ENCODE measurements around the gene C3.

Gene C3

GRCh38 chr19:6686628-6686975, 33.8 kb downstream of the C3 start:
- in situ Hi-C loops (cut with HindIII; ENCODE audit: low sequenced_read_pairs), result no loop called here
- TF ChIP-seq, protein P1, sequence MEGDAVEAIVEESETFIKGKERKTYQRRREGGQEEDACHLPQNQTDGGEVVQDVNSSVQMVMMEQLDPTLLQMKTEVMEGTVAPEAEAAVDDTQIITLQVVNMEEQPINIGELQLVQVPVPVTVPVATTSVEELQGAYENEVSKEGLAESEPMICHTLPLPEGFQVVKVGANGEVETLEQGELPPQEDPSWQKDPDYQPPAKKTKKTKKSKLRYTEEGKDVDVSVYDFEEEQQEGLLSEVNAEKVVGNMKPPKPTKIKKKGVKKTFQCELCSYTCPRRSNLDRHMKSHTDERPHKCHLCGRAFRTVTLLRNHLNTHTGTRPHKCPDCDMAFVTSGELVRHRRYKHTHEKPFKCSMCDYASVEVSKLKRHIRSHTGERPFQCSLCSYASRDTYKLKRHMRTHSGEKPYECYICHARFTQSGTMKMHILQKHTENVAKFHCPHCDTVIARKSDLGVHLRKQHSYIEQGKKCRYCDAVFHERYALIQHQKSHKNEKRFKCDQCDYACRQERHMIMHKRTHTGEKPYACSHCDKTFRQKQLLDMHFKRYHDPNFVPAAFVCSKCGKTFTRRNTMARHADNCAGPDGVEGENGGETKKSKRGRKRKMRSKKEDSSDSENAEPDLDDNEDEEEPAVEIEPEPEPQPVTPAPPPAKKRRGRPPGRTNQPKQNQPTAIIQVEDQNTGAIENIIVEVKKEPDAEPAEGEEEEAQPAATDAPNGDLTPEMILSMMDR (IDR thresholded peaks at IDR 0.05; ENCODE audit: low read depth, low read length, missing control alignments), result no peak
- H3K4me3 ChIP-seq (ENCODE audit: low read depth, low read length), result no peak overlapping the region
- no peak for DNase-seq (ENCODE audit: low read depth)

DNA sequence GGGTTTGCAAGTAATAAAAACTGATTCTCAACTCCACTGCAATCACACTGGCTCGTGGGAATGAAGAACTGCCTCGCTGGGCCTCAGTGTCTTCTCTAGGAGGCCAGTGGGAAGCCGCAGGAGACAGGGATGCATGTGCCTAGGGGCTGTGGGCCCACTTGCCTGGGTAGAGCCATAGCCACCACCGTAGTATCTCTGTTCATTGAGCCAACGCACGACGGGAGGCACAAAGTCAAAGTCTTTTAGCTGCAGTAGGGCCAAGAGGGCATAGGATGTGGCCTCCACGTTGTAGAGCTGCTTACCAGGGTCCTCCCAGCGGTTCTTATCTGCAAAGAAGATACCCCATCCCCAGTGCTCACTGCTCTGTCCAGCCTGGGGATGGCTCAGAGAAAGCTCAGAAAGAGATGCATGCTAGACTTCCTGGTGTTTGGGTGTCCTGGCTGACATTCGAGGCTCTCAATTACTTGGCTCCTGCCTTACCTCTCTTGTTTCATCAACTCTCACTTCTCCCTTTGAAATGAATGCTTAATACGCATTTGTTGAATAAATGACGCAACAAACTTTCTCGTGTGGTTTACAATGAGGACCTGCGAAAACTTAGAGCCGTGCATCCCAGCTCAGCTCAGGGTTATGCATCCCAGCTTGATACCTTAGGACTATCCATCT, 34.4 kb downstream of the C3 start:
- no peak for DNase-seq (ENCODE audit: low read depth)
- in situ Hi-C loops (cut with HindIII; ENCODE audit: low sequenced_read_pairs), result no loop called here
- H3K4me3 ChIP-seq (ENCODE audit: low read depth, low read length), result no peak overlapping the region
- TF ChIP-seq, protein P1 (IDR thresholded peaks at IDR 0.05; ENCODE audit: low read depth, low read length, missing control alignments), result no peak

DNA sequence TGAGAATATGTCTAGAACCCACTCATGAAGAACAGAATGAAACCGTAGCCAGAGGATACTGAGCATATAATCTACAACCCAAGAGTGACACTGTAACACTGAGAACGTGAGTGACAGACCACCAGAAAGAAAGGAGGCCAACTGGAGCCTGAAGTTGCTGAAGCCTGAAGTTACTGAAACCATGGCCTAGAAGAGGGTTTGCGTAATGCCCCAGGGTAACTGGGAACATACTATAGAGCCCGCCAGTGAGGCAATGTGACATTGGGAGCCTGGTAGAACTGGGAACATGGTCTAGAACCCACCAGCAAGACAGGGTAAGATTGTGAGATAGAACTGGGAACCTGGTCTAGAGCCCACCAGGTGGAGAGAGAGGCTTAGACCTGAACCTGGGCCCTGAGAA, 35.0 kb downstream of the C3 start:
- TF ChIP-seq, protein P1 (IDR thresholded peaks at IDR 0.05; ENCODE audit: low read depth, low read length, missing control alignments), result no peak
- no peak for DNase-seq (ENCODE audit: low read depth)
- H3K4me3 ChIP-seq (ENCODE audit: low read depth, low read length), result no peak overlapping the region
- in situ Hi-C loops (cut with HindIII; ENCODE audit: low sequenced_read_pairs), result no loop called here

GRCh38 chr19:6683971-6684370, 36.5 kb downstream of the C3 start:
- in situ Hi-C loops (cut with HindIII; ENCODE audit: low sequenced_read_pairs), result no loop called here
- DNase-seq (ENCODE audit: low read depth), result no peak
- TF ChIP-seq, protein P1 (IDR thresholded peaks at IDR 0.05; ENCODE audit: low read depth, low read length, missing control alignments), result no peak
- no peak overlapping the region for H3K4me3 ChIP-seq (ENCODE audit: low read depth, low read length)

- TF ChIP-seq, protein P1 (IDR thresholded peaks at IDR 0.05; ENCODE audit: low read depth, low read length, missing control alignments), result no peak
- in situ Hi-C loops (cut with HindIII; ENCODE audit: low sequenced_read_pairs), result no loop called here
- no peak for DNase-seq (ENCODE audit: low read depth)
- no peak overlapping the region for H3K4me3 ChIP-seq (ENCODE audit: low read depth, low read length)
Measured at GRCh38 chr19:6682607-6683128, 37.8 kb downstream of the C3 start.

DNA sequence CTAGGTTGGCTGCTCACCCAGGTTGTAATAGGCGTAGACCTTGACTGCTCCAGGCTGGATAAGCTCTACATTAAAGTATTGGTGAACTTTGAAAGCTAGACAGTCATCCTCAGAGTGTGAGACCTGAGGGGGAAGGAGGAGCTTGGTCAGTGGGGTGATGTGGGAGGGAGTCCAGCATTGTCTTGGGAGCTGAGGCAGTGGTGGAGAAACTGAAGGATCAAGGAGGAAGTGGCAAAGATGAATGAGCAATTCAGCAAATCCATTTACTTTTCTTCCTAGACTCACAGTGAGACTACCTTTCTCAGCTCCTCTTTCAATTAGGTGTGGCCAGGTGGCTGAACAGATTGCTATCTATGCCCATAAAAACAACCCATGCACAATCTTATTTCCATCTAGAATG, 40.3 kb downstream of the C3 start:
- TF ChIP-seq, protein P1 (IDR thresholded peaks at IDR 0.05; ENCODE audit: low read depth, low read length, missing control alignments), result no peak
- no peak for DNase-seq (ENCODE audit: low read depth)
- in situ Hi-C loops (cut with HindIII; ENCODE audit: low sequenced_read_pairs), result no loop called here
- H3K4me3 ChIP-seq (ENCODE audit: low read depth, low read length), result no peak overlapping the region

All from astrocyte of the cerebellum (primary cell).